Measurements from ENCODE around the gene SCAF8.

DNA sequence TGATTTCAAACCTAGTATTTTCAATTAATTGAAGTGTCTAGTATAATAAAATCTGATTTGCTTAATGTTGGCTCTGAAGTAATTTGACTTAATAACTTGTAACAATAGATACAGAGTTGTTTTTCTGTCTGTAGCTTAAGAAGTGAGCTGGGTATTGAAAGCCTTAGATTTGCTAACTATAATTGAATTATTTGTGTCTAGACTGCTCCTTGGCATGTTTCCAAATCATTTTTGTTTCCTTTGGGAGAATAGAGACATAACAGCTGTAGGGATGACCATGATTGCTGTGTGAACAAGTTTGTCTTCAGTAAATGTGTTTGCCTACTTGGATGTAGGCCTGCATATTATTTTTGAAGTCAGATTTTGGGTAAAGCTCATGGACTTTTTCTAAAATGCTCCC is 115.4 kb downstream of the SCAF8 start:
- TF ChIP-seq, protein P1, sequence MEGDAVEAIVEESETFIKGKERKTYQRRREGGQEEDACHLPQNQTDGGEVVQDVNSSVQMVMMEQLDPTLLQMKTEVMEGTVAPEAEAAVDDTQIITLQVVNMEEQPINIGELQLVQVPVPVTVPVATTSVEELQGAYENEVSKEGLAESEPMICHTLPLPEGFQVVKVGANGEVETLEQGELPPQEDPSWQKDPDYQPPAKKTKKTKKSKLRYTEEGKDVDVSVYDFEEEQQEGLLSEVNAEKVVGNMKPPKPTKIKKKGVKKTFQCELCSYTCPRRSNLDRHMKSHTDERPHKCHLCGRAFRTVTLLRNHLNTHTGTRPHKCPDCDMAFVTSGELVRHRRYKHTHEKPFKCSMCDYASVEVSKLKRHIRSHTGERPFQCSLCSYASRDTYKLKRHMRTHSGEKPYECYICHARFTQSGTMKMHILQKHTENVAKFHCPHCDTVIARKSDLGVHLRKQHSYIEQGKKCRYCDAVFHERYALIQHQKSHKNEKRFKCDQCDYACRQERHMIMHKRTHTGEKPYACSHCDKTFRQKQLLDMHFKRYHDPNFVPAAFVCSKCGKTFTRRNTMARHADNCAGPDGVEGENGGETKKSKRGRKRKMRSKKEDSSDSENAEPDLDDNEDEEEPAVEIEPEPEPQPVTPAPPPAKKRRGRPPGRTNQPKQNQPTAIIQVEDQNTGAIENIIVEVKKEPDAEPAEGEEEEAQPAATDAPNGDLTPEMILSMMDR (conservative IDR thresholded peaks at IDR 0.05; ENCODE audit: low read depth, low read length), result no peak
- no peak for TF ChIP-seq EZH2 (IDR thresholded peaks at IDR 0.05; ENCODE audit: borderline replicate concordance, low read depth, low read length, poor library complexity, severe bottlenecking)

Measured in A673 (cell line).